K562 (cell line): ENCODE measurements around the gene KHDC1L. TPM values are rescaled to one million over a fixed set of nuclear protein-coding genes. Genes with fewer than 3 reads are reported as not detected.
"Not testable (repeated sequence)": the region's sequence is repeated elsewhere in the genome, so short reads cannot be mapped to it uniquely, and the experiment has no call there.

ENCODE experiments used
- ATAC-seq: fragments of 200-7000 bp; cut with Tn5 transposase; 3 replicates; pipeline ENCODE4 v1.9.1; 2020; ENCODE audit warnings: moderate library complexity
- BruUV-seq: library from RNA; stranded (reverse); fragments of 400-500 nt; replicated peaks from 2 replicates; lab custom pipeline; 2021; lab: Mats Ljungman, UMichigan
- CTCF ChIA-PET: fragments of 300-600 bp; formaldehyde crosslinking; extraction: SDS; loops from one replicate; lab custom pipeline; 2021; ENCODE audit warnings: low intra/inter-chr PET ratio; lab: Yijun Ruan, JAX
- POLR2A ChIA-PET: fragments of 300-600, 350-650 bp; sonication (Branson Sonifier 250); formaldehyde crosslinking; extraction: SDS; loops from one replicate; lab custom pipeline; 2021; ENCODE audit warnings: antibody characterized with exemption, inconsistent platforms; lab: Yijun Ruan, JAX
- DNase-seq, 4 experiments: peaks; one replicate each; pipeline versions ENCODE4 v3.0.0 to v3.0.0-alpha.2; 2011 to 2018; ENCODE audit warnings: low spot score in 3 of 4, mixed read lengths in 3 of 4; ENCODE audit errors: extremely low read depth in 1 of 4
- FAIRE-seq: peaks from 2 replicates; lab custom pipeline; 2011; peaks lifted over from hg19 to GRCh38; lab: Jason Lieb, UNC
- H2AFZ ChIP-seq: 2 replicates; pipeline ENCODE4 v1.6.0; 2011; ENCODE audit warnings: low read depth, low read length, control low read depth, inconsistent platforms
- H3K27ac ChIP-seq: fragments of 200-600 bp; 3 replicates; pipeline ENCODE4 v1.8.0; 2011; ENCODE audit warnings: low read depth, mild to moderate bottlenecking, control low read depth, inconsistent platforms, low read length, moderate library complexity, mixed read lengths; ENCODE audit errors: extremely low read depth
- H3K27me3 ChIP-seq, 2 experiments: fragments of 300-600 bp in 1 of 2; 2 replicates in 1 of 2; 3 replicates in 1 of 2; pipeline versions ENCODE4 v1.6.0 to v1.8.0; 2011; ENCODE audit warnings: inconsistent platforms in 2 of 2, low read length in 2 of 2, mild to moderate bottlenecking in 1 of 2, mixed read lengths in 1 of 2, moderate library complexity in 1 of 2; ENCODE audit not compliant: control insufficient read depth in 2 of 2, insufficient read depth in 2 of 2
- H3K36me3 ChIP-seq: fragments of 300-600 bp; 3 replicates; pipeline ENCODE4 v1.8.0; 2011; ENCODE audit warnings: mild to moderate bottlenecking, low read length, inconsistent platforms; ENCODE audit not compliant: control insufficient read depth, insufficient read depth
- H3K4me1 ChIP-seq, 2 experiments: fragments of 200-600 bp in 1 of 2; replicated peaks in 1 of 2; 2 replicates in 1 of 2; 3 replicates in 1 of 2; pipeline versions ENCODE4 v1.5.1 to v1.8.0; 2011; ENCODE audit warnings: inconsistent platforms in 2 of 2, low read length in 2 of 2, mild to moderate bottlenecking in 1 of 2, mixed read lengths in 1 of 2, moderate library complexity in 1 of 2; ENCODE audit not compliant: control insufficient read depth in 2 of 2, insufficient read depth in 2 of 2
- H3K4me2 ChIP-seq: 2 replicates; pipeline ENCODE4 v1.6.1; 2011; ENCODE audit warnings: low read length, control low read depth, inconsistent platforms, mixed read lengths; ENCODE audit not compliant: insufficient read depth
- H3K4me3 ChIP-seq: fragments of 200-600 bp; sonication (generic), shearing (Covaris generic); 2 replicates; pipeline ENCODE4 v1.5.1; 2016; ENCODE audit warnings: control low read depth, inconsistent platforms
- H3K79me2 ChIP-seq: fragments of 200-600 bp; 3 replicates; pipeline ENCODE4 v1.8.0; 2011; ENCODE audit warnings: low read length, inconsistent platforms; ENCODE audit not compliant: control insufficient read depth, insufficient read depth
- H3K9ac ChIP-seq, 2 experiments: 2 replicates each; pipeline versions ENCODE4 v1.6.0 to v1.6.1; 2011; ENCODE audit warnings: low read depth in 2 of 2, low read length in 2 of 2, control low read depth in 1 of 2, inconsistent platforms in 1 of 2, mild to moderate bottlenecking in 1 of 2, mixed read lengths in 1 of 2; ENCODE audit not compliant: insufficient read depth in 1 of 2
- H3K9me1 ChIP-seq: one replicate; pipeline ENCODE4 v1.6.0; 2011; ENCODE audit warnings: inconsistent platforms, mild to moderate bottlenecking, low read length, moderate library complexity; ENCODE audit not compliant: control insufficient read depth, insufficient read depth
- H3K9me3 ChIP-seq: replicated peaks from 2 replicates; pipeline ENCODE4 v1.5.1; 2011; ENCODE audit warnings: low read depth, low read length, inconsistent platforms; ENCODE audit not compliant: control insufficient read depth, insufficient read depth
- H4K20me1 ChIP-seq: replicated peaks from 2 replicates; pipeline ENCODE4 v1.6.1; 2011; ENCODE audit warnings: low read length, inconsistent platforms, mixed read lengths; ENCODE audit not compliant: control insufficient read depth, insufficient read depth
- JUND ChIP-seq, 2 experiments: IDR thresholded peaks; 2 replicates in 1 of 2; 3 replicates in 1 of 2; pipeline ENCODE4 v1.6.1; 2011; ENCODE audit warnings: borderline replicate concordance in 2 of 2, low read depth in 2 of 2, low read length in 2 of 2, improper control_type of control experiment in 1 of 2, missing biosample characterization in 1 of 2, missing genetic modification characterization in 1 of 2, missing genetic modification reagents in 1 of 2
- MYC ChIP-seq, 2 experiments: fragments of 250-450 bp in 1 of 2; sonication (Bioruptor Pico) in 1 of 2; IDR thresholded peaks; 2 replicates each; pipeline versions ENCODE4 v1.5.1 to v1.6.1; 2012 to 2021; ENCODE audit warnings: low read depth in 2 of 2, borderline replicate concordance in 1 of 2, improper control_type of control experiment in 1 of 2, low read length in 1 of 2, mild to moderate bottlenecking in 1 of 2, moderate library complexity in 1 of 2
- POU5F1 ChIP-seq: fragments of 150-350 bp; IDR thresholded peaks from 2 replicates; pipeline ENCODE4 v1.6.1; 2014; ENCODE audit warnings: borderline replicate concordance, low read length, low read depth, mild to moderate bottlenecking; ENCODE audit not compliant: partially characterized antibody
- TCF15 ChIP-seq: fragments of 250-450 bp; sonication (Bioruptor Pico); IDR thresholded peaks from 2 replicates; pipeline ENCODE4 v1.8.0; 2022; ENCODE audit warnings: moderate library complexity, mild to moderate bottlenecking, inconsistent platforms
- WGBS: fragments of 100-300 bp; shearing (Covaris generic); methylation state at CpG from one replicate; pipeline ENCODE4 v1.1.6; 2016; ENCODE audit warnings: low coverage, mixed read lengths; ENCODE audit not compliant: insufficient coverage; ENCODE audit errors: missing lambda C conversion rate; 5-methylcytosine and 5-hydroxymethylcytosine counted together
- in situ Hi-C: fragments of 300-500 bp; cut with MboI; formaldehyde crosslinking; loops from 4 replicates; pipeline ENCODE4 v1.15.0; 2018; ENCODE audit warnings: inconsistent platforms, mixed read lengths
- intact Hi-C: fragments of 100-400 bp; cut with micrococcal nuclease; formaldehyde crosslinking; loops from 2 replicates; pipeline ENCODE4 v1.14.2; 2022
- polyA plus RNA-seq, 8 experiments: library from polyadenylated mRNA; depleted of rRNA in 4 of 8; stranded (reverse) in 5 of 8; unstranded in 3 of 8; fragments of >200 nt; fragmentation: Nextera tagmentation in 2 of 8; fragmentation: Illumina TruSeq in 1 of 8; extraction: Ambion mirVana in 2 of 8; extraction: Trizol in 1 of 8; gene quantifications; 2 replicates each; pipeline versions ENCODE4 v1.2.1 to v1.2.3, GENCODE V29; 2011 to 2014; ENCODE audit warnings: inconsistent platforms in 1 of 8, missing spikeins in 1 of 8
- total RNA-seq, 7 experiments: library from RNA; depleted of rRNA in 6 of 7; stranded (reverse); fragments of >200 nt in 6 of 7; fragmentation: Illumina TruSeq in 2 of 7; extraction: Trizol in 2 of 7; gene quantifications; 2 replicates each; pipeline versions ENCODE4 v1.2.1 to v1.2.3, GENCODE V29; 2011 to 2021; ENCODE audit warnings: low replicate concordance in 1 of 7
- TF ChIP-seq, protein P1 (sequence below): fragments of 450-650 bp; IDR thresholded peaks from 2 replicates; pipeline ENCODE4 v1.6.1; 2017; ENCODE audit warnings: antibody characterized with exemption, mild to moderate bottlenecking

Gene KHDC1L
- total and polyA plus RNA-seq, 9 of the 15 experiments (the other 6 are each of a cell fraction or from before 2014, with no cell fraction given): 0.33 to 1.9 (median 0.54) TPM

GRCh38 chr6:73234733-73235132, 9.4 kb upstream of the KHDC1L start:
- FAIRE-seq (no peak), DNase-seq (no peak), ATAC-seq (no peak)
- BruUV-seq: no TSS peak
- no peak overlapping the region for H2AFZ ChIP-seq
- TF ChIP-seq JUND (IDR thresholded peaks at IDR 0.05; ENCODE audit: borderline replicate concordance, low read depth, low read length) (no peak), JUND (tag; IDR thresholded peaks at IDR 0.05; ENCODE audit: borderline replicate concordance, low read depth, low read length) (no peak), TCF15 (CRISPR knock-in tag) (no peak), POU5F1 (no peak), MYC (IDR thresholded peaks at IDR 0.05; ENCODE audit: low read depth, low read length) (no peak), MYC (CRISPR knock-in tag; IDR thresholded peaks at IDR 0.05; ENCODE audit: borderline replicate concordance, low read depth) (no peak)
- TF ChIP-seq, protein P1, sequence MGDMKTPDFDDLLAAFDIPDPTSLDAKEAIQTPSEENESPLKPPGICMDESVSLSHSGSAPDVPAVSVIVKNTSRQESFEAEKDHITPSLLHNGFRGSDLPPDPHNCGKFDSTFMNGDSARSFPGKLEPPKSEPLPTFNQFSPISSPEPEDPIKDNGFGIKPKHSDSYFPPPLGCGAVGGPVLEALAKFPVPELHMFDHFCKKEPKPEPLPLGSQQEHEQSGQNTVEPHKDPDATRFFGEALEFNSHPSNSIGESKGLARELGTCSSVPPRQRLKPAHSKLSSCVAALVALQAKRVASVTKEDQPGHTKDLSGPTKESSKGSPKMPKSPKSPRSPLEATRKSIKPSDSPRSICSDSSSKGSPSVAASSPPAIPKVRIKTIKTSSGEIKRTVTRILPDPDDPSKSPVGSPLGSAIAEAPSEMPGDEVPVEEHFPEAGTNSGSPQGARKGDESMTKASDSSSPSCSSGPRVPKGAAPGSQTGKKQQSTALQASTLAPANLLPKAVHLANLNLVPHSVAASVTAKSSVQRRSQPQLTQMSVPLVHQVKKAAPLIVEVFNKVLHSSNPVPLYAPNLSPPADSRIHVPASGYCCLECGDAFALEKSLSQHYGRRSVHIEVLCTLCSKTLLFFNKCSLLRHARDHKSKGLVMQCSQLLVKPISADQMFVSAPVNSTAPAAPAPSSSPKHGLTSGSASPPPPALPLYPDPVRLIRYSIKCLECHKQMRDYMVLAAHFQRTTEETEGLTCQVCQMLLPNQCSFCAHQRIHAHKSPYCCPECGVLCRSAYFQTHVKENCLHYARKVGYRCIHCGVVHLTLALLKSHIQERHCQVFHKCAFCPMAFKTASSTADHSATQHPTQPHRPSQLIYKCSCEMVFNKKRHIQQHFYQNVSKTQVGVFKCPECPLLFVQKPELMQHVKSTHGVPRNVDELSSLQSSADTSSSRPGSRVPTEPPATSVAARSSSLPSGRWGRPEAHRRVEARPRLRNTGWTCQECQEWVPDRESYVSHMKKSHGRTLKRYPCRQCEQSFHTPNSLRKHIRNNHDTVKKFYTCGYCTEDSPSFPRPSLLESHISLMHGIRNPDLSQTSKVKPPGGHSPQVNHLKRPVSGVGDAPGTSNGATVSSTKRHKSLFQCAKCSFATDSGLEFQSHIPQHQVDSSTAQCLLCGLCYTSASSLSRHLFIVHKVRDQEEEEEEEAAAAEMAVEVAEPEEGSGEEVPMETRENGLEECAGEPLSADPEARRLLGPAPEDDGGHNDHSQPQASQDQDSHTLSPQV: no peak
- no peaks in the 10 kb centered on the region for H3K9me1 ChIP-seq
- in situ Hi-C loops (no loop called here), intact Hi-C loops (no loop called here)
- H3K27me3 ChIP-seq: peaks cover 4 to 15% of the 10 kb centered on the region in 2 experiments; a peak in 2 of 5 replicates
- H3K36me3 ChIP-seq: no peaks in the 10 kb centered on the region
- no peaks in the 10 kb centered on the region for H3K4me1 ChIP-seq
- POLR2A ChIA-PET: no interaction called here
- H3K79me2 ChIP-seq: no peaks in the 10 kb centered on the region
- no peak overlapping the region for H3K27ac ChIP-seq
- CTCF ChIA-PET: no interaction called here
- H3K4me3 ChIP-seq: no peak overlapping the region
- H3K9ac ChIP-seq: no peak overlapping the region
- H3K4me2 ChIP-seq: no peak overlapping the region
- no peaks in the 10 kb centered on the region for H3K9me3 ChIP-seq
- WGBS: 0% methylated on average over 1 of the region's 1 CpG
- H4K20me1 ChIP-seq: no peaks in the 10 kb centered on the region

DNA sequence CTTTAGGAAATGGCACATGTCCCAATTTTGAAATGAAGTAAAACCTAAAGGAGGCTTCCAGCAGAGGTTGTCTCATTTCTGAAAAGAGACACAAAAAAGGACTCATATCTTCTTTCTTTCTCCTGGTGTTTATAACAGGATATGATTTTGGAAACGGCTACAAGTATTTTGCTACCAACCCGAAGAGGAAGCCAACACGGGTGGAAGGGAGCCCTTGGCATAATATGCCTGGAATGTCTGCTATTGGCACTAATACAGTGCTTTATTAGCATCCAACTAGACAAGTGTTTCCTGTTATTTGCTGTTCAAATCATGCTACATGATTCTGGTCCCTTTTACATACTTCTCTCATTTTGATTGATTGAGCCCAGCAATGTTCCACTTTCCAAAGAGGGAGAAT, 8.7 kb upstream of the KHDC1L start:
- WGBS: 0% methylated on average over 3 of the region's 3 CpGs
- H3K9me3 ChIP-seq, FAIRE-seq, H3K27ac ChIP-seq, H3K9ac ChIP-seq, CTCF ChIA-PET, POLR2A ChIA-PET, intact Hi-C loops, H3K36me3 ChIP-seq, H3K79me2 ChIP-seq, H3K9me1 ChIP-seq, in situ Hi-C loops, BruUV-seq, DNase-seq, H4K20me1 ChIP-seq, H3K4me3 ChIP-seq, H2AFZ ChIP-seq, H3K4me1 ChIP-seq, ATAC-seq, H3K4me2 ChIP-seq: not testable (repeated sequence)
- H3K27me3 ChIP-seq: peaks cover 4 to 19% of the 10 kb centered on the region in 2 experiments; a peak in 2 of 5 replicates
